ENCODE measurements around the gene ATRN. TPM values are rescaled to one million over a fixed set of nuclear protein-coding genes. Genes with fewer than 3 reads are reported as not detected.

The ATRN gene
- total RNA-seq, 1 donor from 2014 or later: 52.0 TPM

DNA sequence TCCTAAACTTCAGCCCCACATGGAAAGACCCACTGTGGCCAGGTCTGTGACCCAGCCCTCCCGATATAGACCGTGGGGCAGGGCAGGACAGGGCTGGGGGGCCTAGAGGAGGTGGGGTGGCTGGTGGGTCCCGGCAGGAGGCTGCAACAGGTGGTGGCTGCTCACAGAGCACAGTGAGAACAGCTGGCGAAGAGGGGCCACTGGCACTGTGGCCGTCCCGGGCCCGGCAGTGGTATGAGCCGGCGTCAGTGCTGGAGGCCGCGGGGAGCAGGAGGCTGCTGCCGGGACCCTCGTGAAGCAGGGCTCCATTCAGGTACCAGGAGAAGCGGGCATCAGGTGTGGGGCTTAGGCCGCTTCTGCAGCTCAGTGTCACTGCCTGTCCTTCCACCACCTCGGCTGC lies 228.2 kb downstream of the ATRN start:
- TF ChIP-seq, protein P1, sequence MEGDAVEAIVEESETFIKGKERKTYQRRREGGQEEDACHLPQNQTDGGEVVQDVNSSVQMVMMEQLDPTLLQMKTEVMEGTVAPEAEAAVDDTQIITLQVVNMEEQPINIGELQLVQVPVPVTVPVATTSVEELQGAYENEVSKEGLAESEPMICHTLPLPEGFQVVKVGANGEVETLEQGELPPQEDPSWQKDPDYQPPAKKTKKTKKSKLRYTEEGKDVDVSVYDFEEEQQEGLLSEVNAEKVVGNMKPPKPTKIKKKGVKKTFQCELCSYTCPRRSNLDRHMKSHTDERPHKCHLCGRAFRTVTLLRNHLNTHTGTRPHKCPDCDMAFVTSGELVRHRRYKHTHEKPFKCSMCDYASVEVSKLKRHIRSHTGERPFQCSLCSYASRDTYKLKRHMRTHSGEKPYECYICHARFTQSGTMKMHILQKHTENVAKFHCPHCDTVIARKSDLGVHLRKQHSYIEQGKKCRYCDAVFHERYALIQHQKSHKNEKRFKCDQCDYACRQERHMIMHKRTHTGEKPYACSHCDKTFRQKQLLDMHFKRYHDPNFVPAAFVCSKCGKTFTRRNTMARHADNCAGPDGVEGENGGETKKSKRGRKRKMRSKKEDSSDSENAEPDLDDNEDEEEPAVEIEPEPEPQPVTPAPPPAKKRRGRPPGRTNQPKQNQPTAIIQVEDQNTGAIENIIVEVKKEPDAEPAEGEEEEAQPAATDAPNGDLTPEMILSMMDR (IDR thresholded peaks at IDR 0.05): no peak
- no peaks in the 10 kb centered on the region for H3K4me1 Mint-ChIP-seq (ENCODE audit: low read depth)
- H3K9me3 Mint-ChIP-seq (ENCODE audit: low read depth): no peaks in the 10 kb centered on the region
- H3K36me3 Mint-ChIP-seq (ENCODE audit: low read depth): no peaks in the 10 kb centered on the region
- H3K27me3 Mint-ChIP-seq (ENCODE audit: low read depth): peaks cover 2% of the 10 kb centered on the region
- no peak for DNase-seq (ENCODE audit: low spot score)
- no peak overlapping the region for H3K4me3 Mint-ChIP-seq (ENCODE audit: unreplicated experiment)
- no peak overlapping the region for H3K27ac Mint-ChIP-seq (ENCODE audit: unreplicated experiment)

Other genes with a start within 250 kb of the ATRN start
- 4.2 to 4.9 TPM (median 4.3 TPM) in 3 replicates for gene SLC4A11, start 231.8 kb upstream of the ATRN start, total RNA-seq
- gene DNAAF9, start 63.3 kb upstream of the ATRN start, total RNA-seq: 14.8 to 17.8 TPM (median 16.8 TPM) in 3 replicates
- gene GFRA4, start 192.4 kb downstream of the ATRN start, total RNA-seq: not detected in 3 replicates
- gene ADAM33, start 211.0 kb downstream of the ATRN start, total RNA-seq: 4.1 to 13.1 TPM (median 12.2 TPM) in 3 replicates
- 0.08 TPM in 1 of 3 replicates, not detected in the others for gene SIGLEC1, start 241.6 kb downstream of the ATRN start, total RNA-seq